SH-SY5Y (cell line): ENCODE measurements around the gene CHKA.

Source experiments
- GATA2 ChIP-seq: IDR thresholded peaks from 2 replicates; pipeline ENCODE4 v1.6.1; 2011; ENCODE audit warnings: mild to moderate bottlenecking, low read depth, low read length
- GATA3 ChIP-seq: IDR thresholded peaks from 2 replicates; pipeline ENCODE4 v1.6.1; 2011; ENCODE audit warnings: low read depth, mild to moderate bottlenecking, low read length, moderate library complexity

GRCh38 chr11:68116974-68117373, 4.2 kb downstream of the CHKA start:
- TF ChIP-seq GATA2 (no peak), GATA3 (no peak)
